ENCODE data around the gene MCU. TPM values are rescaled to one million over a fixed set of nuclear protein-coding genes. Genes with fewer than 3 reads are reported as not detected.
"Not testable (repeated sequence)": the region's sequence is repeated elsewhere in the genome, so short reads cannot be mapped to it uniquely, and the experiment has no call there.

Gene MCU
- total and polyA plus RNA-seq, 5 donors: 14.2 to 22.1 (median 18.1) TPM

DNA sequence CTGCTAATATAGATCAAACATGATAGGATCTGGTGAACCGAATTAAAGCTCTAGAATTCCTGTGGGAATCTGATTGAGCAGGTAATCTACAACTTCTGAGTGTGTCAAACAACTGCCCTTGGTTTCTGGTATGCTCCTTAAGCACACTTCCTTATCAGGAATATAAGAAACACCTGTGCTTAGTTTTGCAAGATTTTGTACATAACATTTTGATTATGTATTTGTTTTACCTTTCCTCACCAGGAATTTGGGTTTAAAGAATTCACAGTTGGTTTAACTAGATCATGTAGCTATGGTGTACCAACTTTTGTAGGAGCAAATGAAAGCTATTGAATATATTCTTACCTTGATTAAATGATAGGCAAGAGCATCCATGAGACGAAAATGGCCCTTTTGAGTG, 40.6 kb downstream of the MCU start:
- Histone ChIP-seq H3K4me3 (ENCODE audit: low read length) (no peak overlapping the region), H3K27ac (ENCODE audit: low read length) (no peak overlapping the region), H3K9me3 (ENCODE audit: control insufficient read depth, low read length) (no peaks in the 10 kb centered on the region), H3K27me3 (ENCODE audit: control insufficient read depth, insufficient read depth) (no peaks in the 10 kb centered on the region), H3K4me1 (ENCODE audit: control insufficient read depth, insufficient read depth, low read length) (no peaks in the 10 kb centered on the region)
- intact Hi-C loops (cut with DNase I): no loop called here
- ATAC-seq: no peak
- DNase-seq: no peak
- WGBS: 80% methylated on average over 2 of the region's 2 CpGs

GRCh38 chr10:72733989-72734388, 42.0 kb downstream of the MCU start:
- DNase-seq: no peak
- 97% methylated on average over 1 of the region's 1 CpG for WGBS
- no peaks in the 10 kb centered on the region for H3K4me1 ChIP-seq (ENCODE audit: control insufficient read depth, insufficient read depth, low read length)

GRCh38 chr10:72735288-72735936, 43.5 kb downstream of the MCU start:
- Histone ChIP-seq H3K9me3 (ENCODE audit: control insufficient read depth, low read length) (no peaks in the 10 kb centered on the region), H3K27me3 (ENCODE audit: control insufficient read depth, insufficient read depth) (no peaks in the 10 kb centered on the region), H3K27ac (ENCODE audit: low read length) (peak overlapping the region; percentile 45), H3K4me3 (ENCODE audit: low read length) (no peak overlapping the region), H3K4me1 (ENCODE audit: control insufficient read depth, insufficient read depth, low read length) (peaks cover 1% of the 10 kb centered on the region)
- WGBS: 78% methylated on average over 1 of the region's 1 CpG
- DNase-seq (no peak), ATAC-seq (peak in 1 of 2 donors; percentile 20)
- intact Hi-C loops (cut with DNase I): no loop called here

More at GRCh38 chr10:72733989-72734388, 42.0 kb downstream of the MCU start:
- no peak for ATAC-seq
- Histone ChIP-seq H3K27me3 (ENCODE audit: control insufficient read depth, insufficient read depth) (no peaks in the 10 kb centered on the region), H3K9me3 (ENCODE audit: control insufficient read depth, low read length) (no peaks in the 10 kb centered on the region), H3K27ac (ENCODE audit: low read length) (no peak overlapping the region), H3K4me3 (ENCODE audit: low read length) (no peak overlapping the region)
- intact Hi-C loops (cut with DNase I): no loop called here

- Histone ChIP-seq H3K4me1 (ENCODE audit: control insufficient read depth, insufficient read depth, low read length) (peaks cover 3% of the 10 kb centered on the region), H3K27me3 (ENCODE audit: control insufficient read depth, insufficient read depth) (no peaks in the 10 kb centered on the region), H3K9me3 (ENCODE audit: control insufficient read depth, low read length) (no peaks in the 10 kb centered on the region), H3K27ac (ENCODE audit: low read length) (peak overlapping the region; percentile 68), H3K4me3 (ENCODE audit: low read length) (no peak overlapping the region)
- WGBS: 29% methylated on average over 1 of the region's 1 CpG
- ATAC-seq (peak in 1 of 2 donors; percentile 42), DNase-seq (no peak)
- intact Hi-C loops (cut with DNase I): no loop called here
These were observed 44.4 kb downstream of the MCU start for GRCh38 chr10:72736176-72736827.

GRCh38 chr10:72736828-72737220, 44.9 kb downstream of the MCU start:
- H3K27ac ChIP-seq (ENCODE audit: low read length): peak overlapping the region; percentile 68
- no peak for ATAC-seq
- intact Hi-C loops (cut with DNase I): no loop called here
- H3K27me3 ChIP-seq (ENCODE audit: control insufficient read depth, insufficient read depth): no peaks in the 10 kb centered on the region
- 64% methylated on average over 4 of the region's 4 CpGs for whole genome bisulfite sequencing
- no peaks in the 10 kb centered on the region for H3K9me3 ChIP-seq (ENCODE audit: control insufficient read depth, low read length)
- DNase-seq: no peak
- H3K4me3 ChIP-seq (ENCODE audit: low read length): no peak overlapping the region
- peaks cover 3% of the 10 kb centered on the region for H3K4me1 ChIP-seq (ENCODE audit: control insufficient read depth, insufficient read depth, low read length)

GRCh38 chr10:72737357-72737756, 45.4 kb downstream of the MCU start:
- intact Hi-C loops (cut with DNase I); H3K9me3 ChIP-seq (ENCODE audit: control insufficient read depth, low read length); DNase-seq; H3K4me3 ChIP-seq (ENCODE audit: low read length); H3K27me3 ChIP-seq (ENCODE audit: control insufficient read depth, insufficient read depth); ATAC-seq; H3K4me1 ChIP-seq (ENCODE audit: control insufficient read depth, insufficient read depth, low read length): not testable (repeated sequence)
- peak overlapping the region; percentile 20 for H3K27ac ChIP-seq (ENCODE audit: low read length)
- 91% methylated on average over 6 of the region's 6 CpGs for WGBS

DNA sequence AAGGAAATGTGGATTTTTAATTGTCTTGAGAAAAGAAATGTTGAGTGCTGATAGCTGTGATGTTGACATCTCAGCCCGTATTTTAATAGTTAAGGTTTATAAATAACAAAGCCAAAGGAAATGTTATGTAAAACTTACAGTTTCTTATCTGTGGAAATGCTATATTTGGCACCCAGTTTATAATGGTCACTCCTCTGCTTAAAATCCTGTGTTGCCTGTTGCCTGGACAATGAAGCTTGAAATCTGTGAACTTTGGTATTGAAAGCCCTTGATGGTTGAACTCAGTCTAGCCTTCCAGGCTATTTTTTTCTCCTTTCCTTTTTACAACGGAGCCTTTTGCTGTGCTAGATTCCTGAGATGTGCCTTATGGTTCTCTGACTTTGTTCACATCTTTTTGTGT, 46.5 kb downstream of the MCU start:
- peak; percentile 72 to 78 for ATAC-seq
- H3K9me3 ChIP-seq (ENCODE audit: control insufficient read depth, low read length): no peaks in the 10 kb centered on the region
- peak overlapping the region; percentile 81 for H3K27ac ChIP-seq (ENCODE audit: low read length)
- WGBS: 3% methylated on average over 2 of the region's 2 CpGs
- no peaks in the 10 kb centered on the region for H3K27me3 ChIP-seq (ENCODE audit: control insufficient read depth, insufficient read depth)
- intact Hi-C loops (cut with DNase I): no loop called here
- H3K4me1 ChIP-seq (ENCODE audit: control insufficient read depth, insufficient read depth, low read length): peaks cover 3% of the 10 kb centered on the region
- H3K4me3 ChIP-seq (ENCODE audit: low read length): peak overlapping the region; percentile 28
- no peak for DNase-seq

- no peak overlapping the region for H3K27ac ChIP-seq (ENCODE audit: low read length)
- no peaks in the 10 kb centered on the region for H3K27me3 ChIP-seq (ENCODE audit: control insufficient read depth, insufficient read depth)
- no peaks in the 10 kb centered on the region for H3K9me3 ChIP-seq (ENCODE audit: control insufficient read depth, low read length)
- no peak overlapping the region for H3K4me3 ChIP-seq (ENCODE audit: low read length)
- ATAC-seq: peak; percentile 47 to 83
- peak in 1 of 3 donors; percentile 26 for DNase-seq
- intact Hi-C loops (cut with DNase I): no loop called here
- H3K4me1 ChIP-seq (ENCODE audit: control insufficient read depth, insufficient read depth, low read length): peaks cover 3% of the 10 kb centered on the region
- WGBS: 63% methylated on average over 2 of the region's 2 CpGs
These were observed 48.6 kb downstream of the MCU start for GRCh38 chr10:72740528-72740927.

DNA sequence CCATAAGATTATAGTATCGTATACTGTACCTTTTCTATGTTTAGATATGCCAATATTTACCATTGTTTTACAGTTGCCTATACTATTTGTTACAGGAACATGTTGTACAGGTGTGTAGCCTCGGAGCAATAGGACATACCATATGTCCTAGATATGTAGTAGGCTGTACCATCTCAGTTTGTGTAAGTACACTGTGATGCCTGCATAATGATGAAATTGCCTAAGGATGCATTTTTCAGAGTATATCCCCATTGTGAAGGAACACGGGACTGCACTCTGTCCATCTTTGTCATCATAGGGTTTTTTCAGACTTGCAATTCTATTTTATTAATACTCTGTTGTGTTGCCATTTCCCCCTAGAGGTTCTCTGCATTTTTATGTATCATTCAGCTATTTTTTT, 50.1 kb downstream of the MCU start:
- no peaks in the 10 kb centered on the region for H3K9me3 ChIP-seq (ENCODE audit: control insufficient read depth, low read length)
- H3K27me3 ChIP-seq (ENCODE audit: control insufficient read depth, insufficient read depth): no peaks in the 10 kb centered on the region
- DNase-seq (no peak), ATAC-seq (no peak)
- no peak overlapping the region for H3K27ac ChIP-seq (ENCODE audit: low read length)
- H3K4me3 ChIP-seq (ENCODE audit: low read length): no peak overlapping the region
- peaks cover 3% of the 10 kb centered on the region for H3K4me1 ChIP-seq (ENCODE audit: control insufficient read depth, insufficient read depth, low read length)
- intact Hi-C loops (cut with DNase I): no loop called here
- 94% methylated on average over 3 of the region's 3 CpGs for WGBS

GRCh38 chr10:72742797-72743196, 50.9 kb downstream of the MCU start:
- ATAC-seq: no peak
- Histone ChIP-seq H3K4me3 (ENCODE audit: low read length) (no peak overlapping the region), H3K4me1 (ENCODE audit: control insufficient read depth, insufficient read depth, low read length) (peaks cover 4% of the 10 kb centered on the region), H3K27me3 (ENCODE audit: control insufficient read depth, insufficient read depth) (no peaks in the 10 kb centered on the region), H3K27ac (ENCODE audit: low read length) (no peak overlapping the region), H3K9me3 (ENCODE audit: control insufficient read depth, low read length) (no peaks in the 10 kb centered on the region)
- intact Hi-C loops (cut with DNase I): no loop called here
- 91% methylated on average over 5 of the region's 5 CpGs for WGBS
- no peak for DNase-seq

DNA sequence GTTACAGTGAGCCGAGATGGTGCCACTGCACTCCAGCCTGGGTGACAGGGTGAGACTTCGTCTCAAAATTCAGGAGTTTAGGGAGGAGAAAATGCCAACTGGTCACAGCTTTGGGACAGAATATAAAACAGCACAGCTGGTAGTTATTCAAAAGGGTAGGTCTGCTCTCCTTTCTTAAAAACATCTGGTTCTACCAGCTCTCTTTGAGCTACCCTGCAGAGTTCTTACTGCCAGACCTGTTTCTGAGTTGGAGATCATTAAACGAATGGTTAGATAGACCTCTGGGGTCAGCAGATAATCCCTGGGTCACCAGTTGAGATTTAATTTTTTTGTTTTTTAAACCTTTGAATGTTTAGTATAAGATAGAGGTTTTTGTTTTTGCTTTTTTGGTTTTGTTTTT, 52.6 kb downstream of the MCU start:
- intact Hi-C loops (cut with DNase I): no loop called here
- no peaks in the 10 kb centered on the region for H3K9me3 ChIP-seq (ENCODE audit: control insufficient read depth, low read length)
- WGBS: 56% methylated on average over 3 of the region's 3 CpGs
- no peak for DNase-seq
- peaks cover 4% of the 10 kb centered on the region for H3K4me1 ChIP-seq (ENCODE audit: control insufficient read depth, insufficient read depth, low read length)
- H3K4me3 ChIP-seq (ENCODE audit: low read length): no peak overlapping the region
- no peak overlapping the region for H3K27ac ChIP-seq (ENCODE audit: low read length)
- no peak for ATAC-seq
- no peaks in the 10 kb centered on the region for H3K27me3 ChIP-seq (ENCODE audit: control insufficient read depth, insufficient read depth)

Measured in right cardiac atrium (tissue), 5 donors.